NCI-H345 (cell line): Measurements from ENCODE around the gene SFRP4.
"Not testable (repeated sequence)": the region's sequence is repeated elsewhere in the genome, so short reads cannot be mapped to it uniquely, and the experiment has no call there.

Experiments
- DNase-seq: peaks from one replicate; lab custom pipeline; 2025; lab: John Stamatoyannopoulos, UW

SFRP4 gene

GRCh38 chr7:37916673-37917660 is at the start of gene SFRP4:
TSS of gene SFRP4 (minus strand) at chr7:37916817. CDS start at chr7:37916537, 280 bp downstream.
- peak; percentile 53 for DNase-seq

DNA sequence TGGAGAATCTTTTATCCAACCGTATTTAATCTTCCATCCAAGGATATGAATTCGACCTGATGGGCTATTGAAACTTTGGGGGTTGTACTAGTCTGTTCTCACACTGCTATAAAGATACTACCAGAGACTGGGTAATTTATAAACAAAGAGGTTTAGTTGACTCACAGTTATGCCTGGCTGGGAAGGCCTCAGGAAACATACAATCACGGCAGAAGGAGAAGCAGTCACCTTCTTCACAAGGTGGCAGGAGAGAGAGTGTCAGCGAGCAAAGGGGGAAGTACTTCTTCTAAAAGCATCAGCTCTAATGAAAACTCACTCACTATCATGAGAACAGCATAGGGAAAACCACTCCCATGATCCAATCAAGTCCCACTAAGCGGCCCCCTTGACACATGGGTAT is 47.6 kb upstream of the SFRP4 start:
- DNase-seq = no peak

DNA sequence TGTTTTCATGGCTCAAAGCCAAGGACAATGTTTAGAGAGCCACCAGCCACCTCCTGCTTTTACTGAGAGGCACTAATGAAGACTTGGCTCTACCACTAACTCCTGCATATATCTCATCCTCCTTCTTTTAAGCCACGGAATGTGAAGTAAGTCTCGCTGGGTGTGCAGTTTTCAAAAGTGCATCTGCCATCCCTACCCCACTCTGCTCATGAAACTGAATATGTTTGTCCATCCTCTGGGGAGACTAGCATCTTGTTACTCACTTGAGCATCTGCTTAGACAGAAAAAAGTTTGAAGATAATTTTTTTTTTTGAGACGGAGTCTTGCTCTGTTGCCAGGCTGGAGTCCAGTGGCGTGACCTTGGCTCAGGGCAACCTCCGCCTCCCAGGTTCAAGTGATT is 44.6 kb upstream of the SFRP4 start:
- no peak for DNase-seq

DNA sequence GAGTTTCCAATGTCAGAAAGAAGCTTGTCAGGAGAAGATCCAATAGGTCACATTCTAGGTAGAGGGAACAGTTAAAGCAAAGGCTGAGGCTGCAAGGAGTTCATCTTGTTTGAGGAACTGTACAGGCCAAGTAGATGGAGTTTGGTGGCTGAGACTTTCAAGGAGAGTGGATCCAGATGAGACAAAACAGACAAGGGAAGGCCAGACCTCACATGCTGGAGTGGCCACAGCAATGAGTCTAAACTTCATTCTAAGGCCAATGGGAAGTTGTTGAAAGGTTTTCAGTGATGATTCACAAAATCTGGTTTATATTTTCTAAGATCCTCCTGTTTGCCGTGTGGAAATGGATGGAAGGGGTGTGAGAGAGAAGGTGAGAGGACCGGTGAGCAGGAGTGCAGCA is 43.9 kb upstream of the SFRP4 start:
- no peak for DNase-seq

DNA sequence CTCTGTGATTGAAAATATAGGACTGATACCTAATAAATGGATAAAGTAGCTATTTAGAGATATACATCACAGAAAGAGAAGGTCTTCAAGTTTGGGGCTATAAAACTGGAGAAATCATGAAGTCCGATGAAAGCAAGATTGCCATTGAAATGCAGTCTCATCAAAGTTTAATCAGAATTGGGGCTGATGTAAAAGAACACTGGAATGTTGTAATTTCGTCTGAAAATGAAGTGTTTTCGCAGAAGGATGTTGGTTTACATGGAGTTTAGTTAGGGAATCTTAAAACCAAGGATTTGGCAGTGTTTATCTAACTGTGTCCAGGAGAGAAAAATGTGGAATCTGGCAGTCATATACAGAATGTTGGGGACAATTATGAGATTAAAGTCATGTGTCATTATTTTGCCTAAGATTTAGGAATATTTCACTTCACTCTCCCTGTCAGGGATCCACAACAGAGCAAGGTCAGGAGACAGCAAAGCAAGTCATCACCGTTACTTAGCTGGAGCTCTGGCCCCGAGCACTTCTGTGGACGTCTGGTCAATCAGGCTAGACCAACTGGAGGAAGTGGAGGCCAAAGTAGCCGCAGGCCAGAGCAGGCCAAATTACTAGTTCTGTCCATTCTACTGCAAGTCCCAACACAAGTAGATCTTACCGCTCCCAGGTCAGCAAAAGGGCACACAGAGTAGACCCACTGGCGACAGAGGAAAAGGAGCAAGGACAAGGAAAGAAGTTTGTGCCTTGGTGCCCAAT is 40.8 kb upstream of the SFRP4 start:
- DNase-seq = no peak

- DNase-seq = no peak
Observed at GRCh38 chr7:37956791-37957190, 40.2 kb upstream of the SFRP4 start.

- DNase-seq = not testable (repeated sequence)
Observed at GRCh38 chr7:37954217-37954616, 37.6 kb upstream of the SFRP4 start.

DNA sequence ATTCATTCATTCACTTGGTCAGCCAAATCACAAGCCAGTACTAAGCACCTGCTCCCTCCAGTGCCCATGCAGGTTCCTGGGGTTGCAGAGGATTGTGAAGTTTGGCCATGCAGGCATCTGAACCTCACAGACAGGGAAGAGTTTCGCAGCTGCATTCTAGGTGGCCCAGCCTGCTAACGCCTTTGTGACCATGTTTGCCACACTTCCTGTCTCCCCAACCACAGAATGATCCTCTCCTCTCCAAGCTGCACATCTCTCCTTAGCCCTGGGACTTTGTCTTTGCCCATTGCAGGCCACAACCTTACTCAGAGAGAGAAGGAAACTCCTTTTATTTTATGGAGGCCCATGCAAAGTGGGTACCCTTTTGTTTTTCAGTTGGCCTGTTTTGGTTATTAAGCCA is 35.6 kb upstream of the SFRP4 start:
- no peak for DNase-seq

DNA sequence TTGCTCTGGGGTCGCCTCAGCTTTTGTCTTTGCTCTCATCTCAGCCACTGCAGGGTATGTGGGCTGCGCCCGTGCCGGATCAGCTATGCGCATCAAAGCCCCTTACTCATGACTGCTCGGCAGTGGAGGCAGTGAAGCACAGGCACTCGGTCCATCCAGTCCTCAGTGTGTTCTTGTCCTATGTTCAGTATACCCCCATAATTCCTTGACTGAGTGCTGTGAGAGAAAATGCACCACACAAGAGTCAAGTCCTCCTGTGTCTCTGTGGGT is 31.3 kb upstream of the SFRP4 start:
- DNase-seq = no peak

GRCh38 chr7:37947138-37947940 is 30.7 kb upstream of the SFRP4 start:
- DNase-seq = no peak

DNA sequence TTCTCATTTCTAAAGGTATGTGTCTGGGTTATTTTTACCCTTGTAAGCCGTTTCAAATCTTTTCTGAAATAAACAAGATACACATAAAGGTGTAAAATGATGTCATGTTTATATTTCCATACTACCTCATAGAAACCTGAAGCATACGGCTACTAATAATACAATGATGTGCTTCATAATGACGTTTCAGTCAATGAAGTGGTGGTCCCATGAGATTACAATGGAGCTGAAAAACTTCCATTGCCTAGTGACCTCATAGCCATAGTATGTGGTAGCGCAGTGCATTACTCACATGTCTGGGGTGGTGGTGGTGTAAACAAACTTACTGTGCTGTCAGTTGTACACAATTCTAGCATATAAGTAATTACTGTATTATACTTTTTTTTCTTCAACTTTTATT is 28.7 kb upstream of the SFRP4 start:
- no peak for DNase-seq

GRCh38 chr7:37944737-37945054 is 28.1 kb upstream of the SFRP4 start:
- DNase-seq = no peak

DNA sequence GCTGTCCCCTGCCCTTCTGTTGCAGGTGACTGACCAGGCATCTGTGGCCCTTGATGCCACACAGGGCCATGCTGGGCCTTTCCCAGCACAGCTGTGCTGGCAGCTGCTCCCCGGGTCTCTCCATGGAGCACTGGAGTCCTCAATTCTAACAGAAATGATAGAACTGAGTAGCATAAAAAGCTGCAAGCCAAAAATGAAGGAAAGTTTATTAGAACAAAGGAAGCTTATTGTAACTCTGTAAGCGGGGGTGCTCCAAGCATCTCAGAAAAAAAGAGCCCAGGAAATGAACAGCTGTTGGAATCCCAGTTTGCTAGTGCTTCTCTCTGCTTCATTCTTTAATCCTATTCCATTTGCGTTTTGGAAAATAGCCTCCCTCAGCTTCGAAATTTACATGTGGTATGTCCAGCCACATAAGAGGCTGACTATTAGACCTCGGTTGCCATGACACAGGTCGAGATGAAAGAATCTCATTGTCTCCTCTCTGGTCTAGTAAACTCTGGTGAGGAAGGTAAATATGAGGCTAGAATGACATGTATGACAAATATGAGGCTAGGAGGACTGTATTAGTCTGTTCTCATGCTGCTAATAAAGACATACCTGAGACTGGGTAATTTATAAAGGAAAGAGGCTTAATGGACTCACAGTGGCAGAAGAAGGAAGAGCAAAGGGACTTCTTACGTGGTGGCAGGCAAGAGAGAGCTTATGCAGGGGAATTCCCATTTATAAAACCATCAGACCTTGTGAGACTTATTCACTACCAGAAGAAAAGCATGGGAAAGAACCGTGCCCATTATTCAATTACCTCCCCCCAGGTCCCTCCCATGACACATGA is 27.5 kb upstream of the SFRP4 start:
- no peak for DNase-seq

- DNase-seq = no peak
Observed at GRCh38 chr7:37942934-37943610, 26.5 kb upstream of the SFRP4 start.

- no peak for DNase-seq
Observed at GRCh38 chr7:37933018-37933566, 16.5 kb upstream of the SFRP4 start.

DNA sequence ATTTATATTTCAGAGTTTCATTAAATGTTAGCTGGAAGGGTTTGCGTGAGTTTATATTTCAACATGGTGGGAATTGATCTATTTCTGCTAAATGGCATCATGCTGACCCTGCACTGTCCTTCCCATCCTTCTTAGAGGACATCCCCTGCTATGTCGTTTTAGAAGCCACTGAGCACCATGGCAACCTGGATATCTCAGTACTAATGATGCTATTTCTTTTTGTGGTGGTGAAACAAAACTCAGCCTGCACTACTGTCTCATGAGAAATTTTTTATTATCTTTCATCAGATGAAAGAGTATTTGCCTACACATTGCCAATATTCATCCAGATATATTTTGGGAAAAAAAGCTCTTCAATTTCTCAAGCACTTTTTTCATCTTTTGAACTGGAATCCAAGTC is 15.9 kb upstream of the SFRP4 start:
- DNase-seq = no peak

- no peak for DNase-seq
Observed at GRCh38 chr7:37930226-37930948, 13.8 kb upstream of the SFRP4 start.

- DNase-seq = no peak
Observed at GRCh38 chr7:37928878-37929277, 12.3 kb upstream of the SFRP4 start.

GRCh38 chr7:37927773-37928444 is 11.3 kb upstream of the SFRP4 start:
- DNase-seq = no peak

- no peak for DNase-seq
Observed at GRCh38 chr7:37925620-37926019, 9.0 kb upstream of the SFRP4 start.
